SHP77 (cell line): Measurements from ENCODE around the gene KCNJ12.
"Not testable (repeated sequence)": the region's sequence is repeated elsewhere in the genome, so short reads cannot be mapped to it uniquely, and the experiment has no call there.

Experiments
- DNase-seq, 2 experiments: peaks; one replicate each; lab custom pipeline; 2025; lab: John Stamatoyannopoulos, UW

The KCNJ12 gene

GRCh38 chr17:21408224-21408623 is 32.1 kb downstream of the KCNJ12 start:
- not testable (repeated sequence) for DNase-seq

- not testable (repeated sequence) for DNase-seq
These were observed 32.7 kb downstream of the KCNJ12 start for GRCh38 chr17:21408766-21409300.

DNA sequence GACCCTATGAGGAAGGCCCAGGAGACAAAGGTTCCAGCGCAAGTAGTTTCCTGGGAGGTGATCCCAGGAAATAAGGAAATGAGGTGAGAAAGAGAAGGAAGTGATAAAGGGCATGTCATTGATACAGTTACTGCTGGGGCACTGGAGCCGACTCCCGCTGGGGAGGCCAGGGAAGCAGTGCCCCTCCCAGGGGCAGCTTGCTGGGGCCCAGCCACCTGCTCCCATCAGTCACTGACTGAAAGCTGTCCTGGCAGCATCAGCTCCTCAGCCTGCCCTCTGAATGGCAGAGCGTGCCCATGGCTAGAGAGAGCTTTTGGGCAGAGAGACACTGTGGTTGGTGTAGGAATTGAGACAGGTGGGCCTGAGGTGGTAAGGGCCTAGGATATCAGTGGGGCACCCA is 33.2 kb downstream of the KCNJ12 start:
- not testable (repeated sequence) for DNase-seq

- DNase-seq = not testable (repeated sequence)
These were observed 33.8 kb downstream of the KCNJ12 start for GRCh38 chr17:21409971-21410370.

DNA sequence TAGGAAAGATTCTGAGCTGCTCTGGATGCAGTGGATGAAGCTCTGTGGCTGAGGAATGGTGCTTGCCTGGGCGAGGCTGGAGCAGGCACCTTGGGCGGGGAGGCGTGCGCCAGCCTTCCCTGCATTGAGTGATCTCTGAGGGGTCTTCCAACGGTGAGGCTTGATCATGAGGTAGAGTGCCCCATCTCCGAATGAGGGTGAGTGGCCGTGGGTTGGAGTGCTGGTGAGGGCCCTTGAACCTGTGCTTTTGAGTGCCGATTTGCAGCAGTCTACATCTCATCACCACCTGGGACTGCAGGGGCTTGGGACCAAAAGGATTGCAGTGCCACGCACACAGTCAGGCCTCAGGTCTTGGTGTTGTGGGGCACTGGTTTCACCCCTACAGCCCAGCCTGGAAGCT is 34.2 kb downstream of the KCNJ12 start:
- not testable (repeated sequence) for DNase-seq

DNA sequence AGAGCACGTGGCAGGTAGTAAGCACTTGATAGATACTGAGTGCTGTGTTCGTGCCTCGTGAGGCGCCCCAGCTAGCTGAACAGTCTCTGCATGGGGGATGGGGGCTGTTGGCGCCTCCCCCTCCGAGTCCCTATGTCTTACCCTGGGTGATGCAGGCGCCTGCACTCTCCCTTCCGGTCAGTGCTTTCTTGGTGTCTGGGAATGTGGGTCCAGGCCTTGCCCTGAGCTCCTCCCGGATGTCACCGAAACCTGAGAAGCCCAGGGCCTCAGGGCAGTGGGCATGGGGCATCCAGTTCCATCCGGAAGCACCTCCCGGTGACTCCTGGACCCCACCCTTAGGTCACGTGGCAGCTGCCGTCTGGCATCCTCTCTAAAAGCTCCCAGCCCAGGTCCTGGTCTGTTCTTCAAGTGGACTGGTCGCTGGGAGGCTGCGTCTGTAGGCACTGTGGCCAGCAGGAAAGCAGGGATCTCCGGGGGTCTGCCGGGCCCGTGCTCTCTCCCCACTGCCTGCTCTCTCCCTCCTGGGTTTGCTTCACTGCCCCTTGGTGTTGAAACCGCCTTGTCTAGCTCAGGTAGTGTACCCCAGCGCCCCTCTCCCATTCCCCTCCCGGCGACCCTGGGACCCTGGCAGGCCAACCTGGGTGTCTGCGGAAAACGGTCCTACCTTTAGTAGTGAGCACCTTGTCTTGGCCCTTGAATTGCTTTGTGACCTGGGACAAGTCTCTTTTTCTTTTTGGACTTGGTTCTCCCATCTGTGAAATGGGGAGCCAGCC is 34.9 kb downstream of the KCNJ12 start:
- not testable (repeated sequence) for DNase-seq

DNA sequence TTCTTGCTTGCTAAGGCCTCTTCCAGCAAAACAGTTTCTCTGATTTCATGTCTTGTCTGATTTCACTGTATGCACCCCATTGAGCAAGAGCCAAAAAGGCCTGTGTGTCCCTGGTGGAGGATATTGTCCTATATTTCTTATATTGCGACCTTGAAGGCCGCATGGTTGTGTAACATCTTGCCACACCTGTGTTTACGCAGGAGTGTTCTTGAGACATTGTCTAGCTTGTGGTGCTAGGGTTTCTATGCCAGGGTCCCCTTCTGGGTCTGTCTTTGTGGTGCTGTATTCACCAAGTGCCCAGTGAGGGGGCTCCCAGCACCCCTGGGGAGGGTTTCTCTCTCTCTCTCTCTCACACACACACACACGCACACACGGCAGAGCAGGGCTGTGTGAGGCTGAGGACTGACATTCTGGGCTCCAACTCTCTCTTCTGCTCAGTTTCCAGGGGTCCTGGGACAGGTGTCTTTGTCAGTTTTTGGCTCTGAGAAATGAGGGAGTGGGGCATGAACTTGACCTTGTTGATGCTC is 35.6 kb downstream of the KCNJ12 start:
- DNase-seq = not testable (repeated sequence)

- DNase-seq = not testable (repeated sequence)
These were observed 36.1 kb downstream of the KCNJ12 start for GRCh38 chr17:21412207-21412681.

DNA sequence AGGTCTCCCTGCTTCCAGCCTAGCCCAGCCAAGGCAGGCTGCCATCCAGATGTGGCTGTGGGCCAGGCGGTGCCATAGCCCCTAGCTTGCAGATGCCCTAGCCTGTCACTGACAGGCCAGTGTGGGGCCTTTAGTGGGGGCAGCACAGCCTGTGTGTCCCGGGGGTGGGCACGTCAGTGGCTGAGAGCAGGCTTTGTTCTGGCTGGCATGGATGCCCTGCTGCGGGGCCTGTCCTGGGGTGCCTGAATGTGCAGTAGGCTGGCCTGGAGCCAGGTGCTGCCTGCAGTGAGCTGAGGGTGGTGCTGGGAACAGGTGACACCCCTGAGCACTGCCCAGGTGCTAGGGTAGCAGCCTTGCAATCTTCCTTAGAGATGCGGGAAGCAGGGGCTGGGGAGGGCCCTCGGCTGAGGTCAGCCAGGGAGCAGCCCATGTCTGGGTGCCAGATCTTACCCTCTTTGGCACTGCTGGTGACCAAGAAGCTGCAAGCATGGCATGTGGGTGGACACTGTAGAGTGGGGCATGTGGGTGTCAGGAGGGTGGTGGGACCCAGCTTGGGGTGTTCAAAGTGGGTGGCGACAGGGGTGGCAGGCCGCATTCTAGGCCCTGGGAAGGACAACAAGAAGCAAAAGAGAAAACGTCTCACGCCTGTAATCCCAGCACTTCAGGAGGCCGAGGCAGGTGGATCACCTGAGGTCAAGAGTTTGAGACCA is 37.6 kb downstream of the KCNJ12 start:
- not testable (repeated sequence) for DNase-seq

GRCh38 chr17:21414616-21415015 is 38.5 kb downstream of the KCNJ12 start:
- not testable (repeated sequence) for DNase-seq

GRCh38 chr17:21415166-21415990 is 39.2 kb downstream of the KCNJ12 start:
- not testable (repeated sequence) for DNase-seq

DNA sequence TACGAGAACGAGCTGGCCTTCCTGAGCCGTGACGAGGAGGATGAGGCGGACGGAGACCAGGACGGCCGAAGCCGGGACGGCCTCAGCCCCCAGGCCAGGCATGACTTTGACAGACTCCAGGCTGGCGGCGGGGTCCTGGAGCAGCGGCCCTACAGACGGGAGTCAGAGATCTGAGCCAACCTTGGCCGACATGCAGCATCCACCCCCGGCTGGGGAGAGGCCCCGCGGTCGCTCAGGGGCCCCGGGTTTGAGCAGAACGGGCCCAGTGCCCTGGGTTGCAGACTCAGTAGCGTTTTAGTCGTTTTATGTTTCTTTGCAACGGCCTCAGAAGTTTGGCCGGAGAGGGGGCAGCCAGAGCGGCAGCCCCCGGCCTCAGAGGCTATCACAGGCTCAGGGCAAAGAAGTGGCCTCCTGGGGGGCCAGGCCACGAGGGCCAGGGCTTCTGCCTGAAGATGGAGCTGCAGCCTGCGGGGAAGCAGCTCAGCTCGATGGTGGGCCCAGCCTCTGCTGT is 40.4 kb downstream of the KCNJ12 start:
- DNase-seq = not testable (repeated sequence)

GRCh38 chr17:21417349-21417748 is 41.2 kb downstream of the KCNJ12 start:
- not testable (repeated sequence) for DNase-seq

DNA sequence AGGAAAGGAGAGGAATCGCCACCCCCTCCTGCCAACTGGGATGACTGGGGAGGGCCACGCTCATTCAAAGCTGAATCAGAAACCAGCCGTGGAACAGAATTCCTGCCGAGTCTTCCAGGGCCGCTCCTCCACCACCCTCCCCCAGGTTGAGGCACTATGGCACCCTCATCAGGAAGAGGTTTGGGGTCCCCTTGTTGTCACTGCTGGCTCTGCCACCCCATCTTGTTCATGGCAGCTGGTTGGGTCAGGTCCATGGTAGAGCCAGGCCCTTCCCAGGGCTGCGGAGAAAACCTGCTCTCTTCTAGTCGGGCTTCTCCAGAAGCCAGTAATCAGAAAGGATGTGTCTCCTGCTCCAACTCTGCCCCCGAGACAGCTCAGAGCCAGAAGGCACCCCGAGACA is 41.8 kb downstream of the KCNJ12 start:
- DNase-seq = no peak

DNA sequence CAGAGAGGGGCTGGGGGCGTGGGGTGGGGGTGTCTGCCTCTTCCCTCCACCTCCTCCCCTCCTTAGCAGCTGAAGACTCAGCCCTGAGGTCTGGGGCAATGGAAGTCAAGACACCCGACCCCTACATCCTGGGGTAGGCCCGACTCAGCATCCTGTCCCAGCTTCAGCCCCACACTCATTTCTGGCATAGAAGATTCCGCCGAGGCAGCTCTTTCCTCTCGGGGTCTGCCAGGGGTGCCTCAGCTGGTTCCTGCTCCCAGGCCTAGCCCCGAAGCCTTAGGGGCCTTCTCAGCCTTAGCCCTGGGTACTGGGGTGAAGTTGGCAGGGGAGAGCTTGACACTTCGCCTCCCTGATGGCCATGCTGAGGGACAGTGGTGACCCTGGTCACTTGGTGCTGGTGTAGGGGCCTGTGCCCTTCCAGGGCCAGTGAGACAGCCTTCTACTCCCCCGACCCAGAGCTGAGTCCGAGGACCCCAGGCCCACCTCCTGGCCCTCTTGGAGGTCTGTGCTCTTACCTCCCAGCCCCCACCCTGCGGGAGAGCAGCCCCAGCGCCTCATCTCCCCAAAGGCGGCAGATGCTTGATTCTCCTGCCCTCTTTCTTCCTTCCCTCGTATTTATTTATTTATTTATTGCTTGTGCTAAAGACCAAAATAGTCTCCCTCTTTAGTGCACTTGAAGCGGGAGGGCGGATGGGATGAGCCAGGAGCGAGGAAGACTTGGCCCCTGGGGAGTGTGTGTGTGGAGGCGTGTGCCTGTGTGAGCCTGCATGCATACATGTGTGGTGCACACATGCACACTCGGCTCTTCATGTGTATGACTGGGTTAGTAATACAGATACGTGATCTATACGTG is 42.5 kb downstream of the KCNJ12 start:
- no peak for DNase-seq

DNA sequence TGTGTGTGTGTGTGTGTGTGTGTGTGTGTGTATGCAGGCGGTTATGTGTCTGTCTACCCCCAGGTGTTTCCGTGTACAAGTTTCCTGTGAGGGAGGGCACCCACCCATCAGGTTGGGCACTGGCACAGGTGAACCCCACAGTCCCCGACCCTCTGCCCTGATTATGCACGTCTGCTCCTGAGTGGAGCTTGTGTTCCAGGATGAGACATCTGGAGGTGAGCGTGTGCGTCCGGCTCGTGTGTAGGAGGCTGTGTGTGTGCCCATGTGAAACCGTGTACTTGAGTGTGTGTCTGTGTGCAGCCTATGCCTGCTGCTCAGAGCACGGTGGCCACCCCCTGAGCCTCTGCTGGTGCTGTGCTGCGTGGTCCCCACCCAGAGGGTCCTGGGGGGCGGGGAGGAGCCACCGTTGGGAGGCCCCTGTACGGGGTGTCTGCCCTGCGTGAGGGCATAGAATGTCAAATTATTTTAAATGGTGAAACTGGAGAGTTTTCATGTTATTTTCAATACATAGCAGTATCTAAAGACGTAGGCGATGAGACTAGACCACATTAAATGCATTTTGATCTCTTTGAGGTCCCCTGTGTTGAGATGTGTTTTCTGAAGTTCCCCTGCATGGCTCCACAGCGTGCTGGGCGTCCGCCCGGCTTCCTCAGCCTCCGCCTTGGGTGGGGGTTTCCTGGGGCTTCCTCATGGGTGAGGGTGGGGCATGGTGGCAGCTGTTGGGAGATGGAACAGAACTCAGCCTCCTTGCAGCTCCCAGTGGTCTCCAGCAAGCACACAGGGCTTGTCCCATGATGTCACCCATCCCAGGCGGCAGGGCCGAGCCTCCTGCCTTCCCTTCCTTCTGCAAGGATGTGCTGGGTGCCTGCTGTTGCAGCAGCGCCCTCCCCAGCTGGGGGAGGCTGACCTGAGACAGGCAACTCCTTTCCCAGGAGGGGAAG is 43.4 kb downstream of the KCNJ12 start:
- DNase-seq = no peak

DNA sequence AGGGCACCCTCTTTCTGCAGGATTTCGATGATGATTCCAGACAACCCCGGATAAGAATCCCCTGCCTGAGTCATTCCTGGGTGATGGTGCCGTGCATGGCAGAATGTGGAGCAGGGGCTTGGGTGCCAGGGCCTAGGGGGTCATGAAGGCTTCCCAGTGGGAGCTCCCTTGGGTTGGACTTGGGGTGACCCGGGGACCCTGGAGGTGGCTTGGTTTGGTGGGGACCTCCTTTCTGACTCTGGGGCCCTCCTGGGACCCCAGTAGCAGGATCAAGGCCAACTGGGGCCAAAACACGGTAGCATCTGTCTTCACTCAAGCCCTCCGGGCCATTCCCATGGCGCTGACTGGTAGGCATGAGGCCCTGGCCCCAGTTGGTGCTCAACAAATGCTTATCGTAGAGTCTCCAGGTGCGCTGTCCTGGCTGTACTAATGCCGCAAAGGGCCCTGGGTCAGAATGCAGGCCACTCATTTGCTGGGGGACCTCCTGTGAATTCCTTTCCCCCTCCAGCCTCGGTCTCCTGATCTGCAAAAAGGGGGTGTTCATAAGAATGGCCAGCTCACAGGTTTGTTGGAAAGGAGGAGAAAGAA is 44.4 kb downstream of the KCNJ12 start:
- not testable (repeated sequence) for DNase-seq

- DNase-seq = not testable (repeated sequence)
These were observed 45.5 kb downstream of the KCNJ12 start for GRCh38 chr17:21421421-21422310.
